Measurements from ENCODE around the gene ABCG8. TPM values are rescaled to one million over a fixed set of nuclear protein-coding genes. Genes with fewer than 3 reads are reported as not detected.

ABCG8 gene
- polyA plus RNA-seq, 4 donors: 1.0 to 1.1 (median 1.0) TPM

DNA sequence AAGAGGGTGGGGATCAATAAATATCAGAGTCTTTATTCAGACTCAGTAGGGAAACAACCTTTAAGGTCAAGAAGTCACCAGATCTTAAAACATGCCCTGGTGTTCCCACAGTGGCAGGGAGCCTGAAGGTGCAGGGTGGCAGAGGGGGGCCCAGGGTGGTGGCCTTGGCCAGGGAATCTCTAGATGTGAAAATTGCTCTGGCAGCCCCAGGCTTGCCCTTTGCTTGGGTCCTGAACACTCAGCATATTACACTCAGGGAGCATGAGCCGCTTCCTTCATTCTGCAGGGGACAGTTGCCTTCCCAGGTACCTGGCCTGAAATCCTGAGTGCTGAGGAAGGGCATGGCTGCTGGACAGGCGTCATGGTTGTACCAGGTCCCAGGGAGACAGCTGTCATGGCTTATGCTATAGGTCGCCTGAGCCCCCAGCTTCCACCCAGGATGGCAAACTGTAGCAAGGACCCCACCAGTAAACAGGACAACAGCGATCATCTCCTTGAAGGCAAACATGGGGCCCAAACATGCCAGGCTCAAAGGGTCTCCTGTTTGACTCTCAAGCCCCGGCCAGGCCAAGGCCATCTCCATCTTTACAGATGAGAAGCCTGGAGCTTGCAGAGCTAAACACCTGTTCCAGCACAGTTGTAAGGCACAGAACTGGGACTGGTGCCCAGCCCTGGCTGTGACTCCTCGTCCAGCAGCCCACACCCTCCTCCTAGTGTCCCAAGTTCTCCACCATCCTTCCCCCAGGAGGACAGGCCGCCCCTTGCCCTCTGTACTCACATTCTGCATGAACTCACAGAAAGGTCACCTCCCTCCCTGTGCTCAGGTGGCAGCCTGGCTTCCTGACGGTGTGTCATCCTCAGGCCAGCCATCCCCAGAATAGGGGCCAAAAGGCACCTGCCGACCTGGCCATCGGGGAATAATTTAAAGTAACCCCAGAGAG lies 14.6 kb downstream of the ABCG8 start:
- no peak for DNase-seq (ENCODE audit: low read depth in 4 of 4, low spot score in 2 of 4)

GRCh38 chr2:43854671-43855070 lies 15.9 kb downstream of the ABCG8 start:
- no peak for DNase-seq (ENCODE audit: low read depth in 4 of 4, low spot score in 2 of 4)

DNA sequence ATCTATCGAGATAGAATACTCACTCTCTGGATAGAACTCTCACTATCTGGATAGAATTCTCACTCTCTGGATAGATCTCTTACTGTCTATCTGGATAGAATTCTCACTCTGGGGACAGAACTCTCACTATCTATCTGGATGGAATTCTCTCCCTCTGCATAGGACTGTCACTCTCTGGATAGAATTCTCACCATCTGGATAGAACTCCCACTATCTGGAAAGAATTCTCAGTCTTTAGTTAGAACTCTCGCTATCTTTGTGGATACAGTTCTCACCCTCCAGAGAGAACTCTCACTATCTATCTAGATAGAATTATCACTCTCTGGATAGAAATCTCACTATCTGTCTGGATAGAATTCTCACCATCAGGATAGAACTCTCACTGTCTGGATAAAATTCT lies 16.5 kb downstream of the ABCG8 start:
- DNase-seq (ENCODE audit: low read depth in 4 of 4, low spot score in 2 of 4): no peak

- no peak for DNase-seq (ENCODE audit: low read depth in 4 of 4, low spot score in 2 of 4)
Measured at GRCh38 chr2:43872151-43872550, 33.4 kb downstream of the ABCG8 start.

- no peak for DNase-seq (ENCODE audit: low read depth in 4 of 4, low spot score in 2 of 4)
Measured at GRCh38 chr2:43874776-43875451, 36.1 kb downstream of the ABCG8 start.

GRCh38 chr2:43877782-43878464 lies 39.2 kb downstream of the ABCG8 start:
- DNase-seq (ENCODE audit: low read depth in 4 of 4, low spot score in 2 of 4): peak in 1 of 4 donors; percentile 13

DNA sequence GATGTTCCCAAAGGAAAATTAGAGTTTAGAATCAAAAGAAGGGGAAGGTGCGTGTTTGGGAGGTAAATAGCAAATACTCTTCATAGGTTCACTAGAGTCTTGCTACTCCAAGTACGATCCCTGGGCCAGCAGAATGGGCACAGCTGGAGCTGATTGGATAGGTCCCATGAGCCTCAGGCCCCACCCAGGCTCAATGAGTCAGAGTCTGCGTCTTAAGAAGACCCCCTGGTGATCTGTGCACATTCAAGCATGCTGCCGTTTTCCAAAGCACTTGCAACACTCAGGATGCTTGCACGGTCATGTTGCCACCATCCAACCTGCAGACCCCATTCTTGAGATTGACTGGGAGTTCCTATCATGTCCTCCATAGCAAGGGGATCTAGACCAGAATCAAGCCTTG lies 40.5 kb downstream of the ABCG8 start:
- no peak for DNase-seq (ENCODE audit: low read depth in 4 of 4, low spot score in 2 of 4)

- DNase-seq (ENCODE audit: low read depth in 4 of 4, low spot score in 2 of 4): no peak
Measured at GRCh38 chr2:43880471-43880870, 41.7 kb downstream of the ABCG8 start.

GRCh38 chr2:43880952-43881351 lies 42.2 kb downstream of the ABCG8 start:
- no peak for DNase-seq (ENCODE audit: low read depth in 4 of 4, low spot score in 2 of 4)

GRCh38 chr2:43882312-43882711 lies 43.5 kb downstream of the ABCG8 start:
- no peak for DNase-seq (ENCODE audit: low read depth in 4 of 4, low spot score in 2 of 4)

- no peak for DNase-seq (ENCODE audit: low read depth in 4 of 4, low spot score in 2 of 4)
Measured at GRCh38 chr2:43884689-43885088, 45.9 kb downstream of the ABCG8 start.

DNA sequence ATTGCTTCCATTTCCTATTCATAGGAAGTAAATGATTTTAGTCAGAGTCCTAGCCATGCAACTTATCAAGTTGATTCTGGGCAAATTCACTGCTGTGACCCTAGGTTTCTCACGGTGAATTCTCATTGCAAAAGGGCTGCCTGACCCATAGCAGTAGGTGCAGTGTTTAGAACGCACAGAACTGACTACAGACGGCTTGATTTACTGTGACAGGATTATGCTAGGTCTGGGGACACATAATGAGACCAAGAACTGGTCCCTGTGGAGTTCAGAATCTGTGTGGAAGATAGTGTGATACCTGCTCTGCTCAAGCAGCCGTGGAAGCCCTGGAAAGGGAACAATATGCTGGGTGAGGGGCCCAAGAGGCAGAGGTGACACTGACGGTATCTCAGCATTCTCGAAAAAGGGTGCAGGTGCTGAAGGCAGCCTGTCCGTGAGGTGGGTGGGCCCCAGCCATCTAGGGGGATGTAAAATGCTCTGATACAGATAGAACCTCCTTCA lies 46.4 kb downstream of the ABCG8 start:
- no peak for DNase-seq (ENCODE audit: low read depth in 4 of 4, low spot score in 2 of 4)

GRCh38 chr2:43887176-43887575 lies 48.4 kb downstream of the ABCG8 start:
- no peak for DNase-seq (ENCODE audit: low read depth in 4 of 4, low spot score in 2 of 4)

DNA sequence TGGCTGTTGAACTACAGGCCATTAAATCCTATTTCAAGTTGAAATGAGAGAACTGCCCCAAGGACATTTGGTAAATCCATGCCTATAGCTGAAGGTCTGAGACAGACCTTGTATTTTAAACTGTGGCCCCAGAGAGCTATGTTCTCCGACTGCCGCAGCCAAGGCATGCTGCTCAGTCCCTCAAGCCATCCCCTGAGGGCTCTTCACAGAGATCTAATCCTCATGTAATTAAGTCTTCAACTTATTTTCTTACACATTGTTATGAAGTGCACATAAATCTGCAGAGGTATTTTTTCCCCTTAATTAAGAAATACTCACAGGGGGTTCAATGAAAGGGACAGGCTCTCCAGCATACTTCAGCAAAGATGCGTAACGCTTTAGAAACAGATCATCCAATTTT lies 50.6 kb downstream of the ABCG8 start:
- no peak for DNase-seq (ENCODE audit: low read depth in 4 of 4, low spot score in 2 of 4)

DNA sequence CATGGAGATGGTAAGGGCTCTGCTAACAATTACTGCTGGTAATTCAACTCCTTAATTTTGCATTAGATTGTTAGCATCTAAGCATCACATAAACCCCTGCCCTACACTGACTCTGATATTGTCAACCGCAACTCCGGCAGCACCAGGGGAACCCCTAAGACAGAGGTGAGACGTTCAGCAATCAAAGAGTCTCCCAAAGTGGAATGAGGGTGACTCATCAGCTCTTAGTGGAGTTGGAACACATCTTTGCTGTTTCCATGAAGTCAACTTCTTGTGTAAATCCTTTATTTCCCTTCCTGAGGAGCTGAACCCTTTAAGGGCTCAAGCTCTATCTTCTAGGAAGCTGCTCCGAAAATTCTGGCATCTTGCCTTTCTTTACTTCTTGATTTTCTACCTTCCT lies 52.1 kb downstream of the ABCG8 start:
- DNase-seq (ENCODE audit: low read depth in 4 of 4, low spot score in 2 of 4): no peak

- no peak for DNase-seq (ENCODE audit: low read depth in 4 of 4, low spot score in 2 of 4)
Measured at GRCh38 chr2:43894743-43895142, 56.0 kb downstream of the ABCG8 start.

DNA sequence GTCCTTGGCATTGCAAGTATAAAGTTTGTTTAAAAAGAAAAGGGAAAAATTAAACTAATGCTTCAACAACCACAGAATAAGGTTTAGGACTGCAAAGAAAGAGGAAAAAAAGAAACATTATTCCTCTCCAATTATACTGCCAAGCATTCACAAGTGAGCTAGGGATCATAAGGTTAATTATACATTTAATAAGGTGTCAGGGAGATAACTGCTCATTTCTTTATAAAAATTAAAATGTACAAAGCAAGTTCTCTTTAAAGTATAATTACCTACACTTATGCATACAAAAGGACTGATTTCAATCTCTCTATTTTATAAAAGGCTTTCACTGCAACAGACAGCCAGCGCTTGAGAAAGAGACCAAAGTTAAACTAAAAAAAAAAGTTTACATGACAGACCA lies 58.1 kb downstream of the ABCG8 start:
- DNase-seq (ENCODE audit: low read depth in 4 of 4, low spot score in 2 of 4): no peak

GRCh38 chr2:43897492-43897891 lies 58.7 kb downstream of the ABCG8 start:
- DNase-seq (ENCODE audit: low read depth in 4 of 4, low spot score in 2 of 4): no peak

- DNase-seq (ENCODE audit: low read depth in 4 of 4, low spot score in 2 of 4): no peak
Measured at GRCh38 chr2:43898134-43898837, 59.5 kb downstream of the ABCG8 start.

DNA sequence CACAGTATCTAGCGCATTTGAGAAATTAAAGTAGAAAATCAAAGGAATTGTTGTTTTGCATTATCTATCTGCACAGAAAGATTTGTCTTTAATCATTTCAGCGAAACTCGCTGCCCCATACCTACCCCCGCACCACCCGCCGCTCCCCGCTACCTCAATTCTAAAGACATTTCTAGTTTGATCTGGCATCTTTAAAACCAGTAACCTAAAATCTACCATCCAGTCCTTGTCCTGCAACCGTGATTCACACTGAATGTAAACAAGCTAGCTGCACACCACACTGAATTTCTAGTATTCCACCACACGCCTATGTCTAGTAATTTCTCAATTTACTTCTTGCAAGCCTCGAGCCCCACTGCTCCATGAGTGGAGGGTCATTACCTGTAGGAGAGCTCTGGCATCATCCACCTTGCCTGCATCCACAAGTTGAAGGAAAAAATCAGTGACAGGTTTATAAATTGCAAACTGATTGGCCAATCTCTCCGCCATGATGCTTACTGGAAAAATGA lies 60.1 kb downstream of the ABCG8 start:
- DNase-seq (ENCODE audit: low read depth in 4 of 4, low spot score in 2 of 4): no peak

Measured in left renal cortex interstitium (tissue), 4 donors.